Cardiac muscle cell (in vitro differentiated cells and primary cell): ENCODE measurements around the gene KRTAP3-3. TPM values are rescaled to one million over a fixed set of nuclear protein-coding genes. Genes with fewer than 3 reads are reported as not detected.
"Not testable (repeated sequence)": the region's sequence is repeated elsewhere in the genome, so short reads cannot be mapped to it uniquely, and the experiment has no call there.

Experiments
- DNase-seq, 2 donors: peaks; one replicate each; pipeline versions ENCODE4 v3.0.0 to v3.0.0-alpha.2; 2010 to 2017; ENCODE audit warnings: low read depth in 1 of 2, low spot score in 1 of 2
- H3K27ac ChIP-seq: fragments of 200-600 bp; sonication (generic); 2 replicates; pipeline ENCODE4 v1.5.1; 2016
- H3K27me3 ChIP-seq: fragments of 200-600 bp; sonication (generic); 2 replicates; pipeline ENCODE4 v1.6.0; 2016; ENCODE audit warnings: control low read depth
- H3K36me3 ChIP-seq: fragments of 200-600 bp; sonication (generic); 2 replicates; pipeline ENCODE4 v1.5.1; 2016; ENCODE audit warnings: control low read depth
- H3K4me1 ChIP-seq: fragments of 200-600 bp; sonication (generic); 2 replicates; pipeline ENCODE4 v1.8.1; 2017; ENCODE audit warnings: low read depth, mild to moderate bottlenecking, mixed run types
- H3K4me3 ChIP-seq: fragments of 200-600 bp; sonication (generic); 2 replicates; pipeline ENCODE4 v1.5.1; 2016; ENCODE audit warnings: mild to moderate bottlenecking
- H3K9me3 ChIP-seq: fragments of 200-600 bp; sonication (generic); 2 replicates; pipeline ENCODE4 v1.5.1; 2017; ENCODE audit warnings: low read depth, mild to moderate bottlenecking, control low read depth
- CTCF ChIP-seq: IDR thresholded peaks from 2 replicates; pipeline ENCODE4 v1.5.1; 2012; ENCODE audit warnings: low read depth, mild to moderate bottlenecking, low read length
- polyA plus RNA-seq: library from polyadenylated mRNA; unstranded; fragments of >200 nt; fragmentation: Nextera tagmentation; extraction: Ambion mirVana; gene quantifications from 2 replicates; pipeline ENCODE4 v1.2.1, GENCODE V29; 2016
- total RNA-seq: library from RNA; depleted of rRNA; stranded (reverse); fragments of >200 nt; gene quantifications from 2 replicates; pipeline ENCODE4 v1.2.3, GENCODE V29; 2016

Gene KRTAP3-3
- total RNA-seq (not detected in 2 replicates), polyA plus RNA-seq (not detected in 2 replicates)

- DNase-seq = no peak
- no peak within 1 kb of the TSS for H3K27ac ChIP-seq
- peaks cover 5% of the 10 kb centered on the region for H3K4me1 ChIP-seq
- no peak within 1 kb of the TSS for H3K4me3 ChIP-seq
- no peaks in the 10 kb centered on the region for H3K36me3 ChIP-seq
- no peak for TF ChIP-seq CTCF
- no peaks in the 10 kb centered on the region for H3K27me3 ChIP-seq
- H3K9me3 ChIP-seq = no peaks in the 10 kb centered on the region
These were observed at the start of gene KRTAP3-3 for GRCh38 chr17:40993839-40994238. Gene KRTAP3-3 (minus strand): TSS chr17:40994164. CDS start chr17:40994097, 67 bp downstream.

- H3K9me3 ChIP-seq = no peaks in the 10 kb centered on the region
- TF ChIP-seq CTCF = no peak
- no peak overlapping the region for H3K27ac ChIP-seq
- no peaks in the 10 kb centered on the region for H3K36me3 ChIP-seq
- no peak overlapping the region for H3K4me3 ChIP-seq
- H3K27me3 ChIP-seq = no peaks in the 10 kb centered on the region
- no peaks in the 10 kb centered on the region for H3K4me1 ChIP-seq
- DNase-seq = no peak
These were observed 49.0 kb upstream of the KRTAP3-3 start for GRCh38 chr17:41042953-41043352.

GRCh38 chr17:41040783-41041571, 47.0 kb upstream of the KRTAP3-3 start, which contains the start of gene KRTAP1-1:
Gene KRTAP1-1 (minus strand): TSS chr17:41041450. CDS start chr17:41041397, 53 bp downstream.
- not testable (repeated sequence) for H3K36me3 ChIP-seq, H3K4me3 ChIP-seq, H3K9me3 ChIP-seq, H3K4me1 ChIP-seq, DNase-seq, H3K27me3 ChIP-seq, H3K27ac ChIP-seq

GRCh38 chr17:41037853-41038350, 43.9 kb upstream of the KRTAP3-3 start:
- no peaks in the 10 kb centered on the region for H3K36me3 ChIP-seq
- DNase-seq = no peak

GRCh38 chr17:41034346-41034935, 40.5 kb upstream of the KRTAP3-3 start, which contains the start of gene KRTAP1-3:
Gene KRTAP1-3 (minus strand): TSS chr17:41034874. CDS start chr17:41034821, 53 bp downstream.
- H3K4me1 ChIP-seq, H3K36me3 ChIP-seq, H3K27ac ChIP-seq, H3K27me3 ChIP-seq, H3K4me3 ChIP-seq, DNase-seq, H3K9me3 ChIP-seq: not testable (repeated sequence)

More at GRCh38 chr17:41037853-41038350, 43.9 kb upstream of the KRTAP3-3 start:
- Histone ChIP-seq H3K9me3 (no peaks in the 10 kb centered on the region), H3K4me3 (no peak overlapping the region), H3K4me1 (no peaks in the 10 kb centered on the region), H3K27ac (no peak overlapping the region), H3K27me3 (no peaks in the 10 kb centered on the region)
- no peak for TF ChIP-seq CTCF

GRCh38 chr17:41029633-41030245, 35.8 kb upstream of the KRTAP3-3 start, which contains the start of gene KRTAP1-4:
Gene KRTAP1-4 (minus strand): TSS chr17:41030195. CDS start chr17:41030078, 117 bp downstream.
- H3K27me3 ChIP-seq = peaks cover 2% of the 10 kb centered on the region
- no peak within 1 kb of the TSS for H3K4me3 ChIP-seq
- H3K9me3 ChIP-seq = no peaks in the 10 kb centered on the region
- TF ChIP-seq CTCF = no peak
- no peak within 1 kb of the TSS for H3K27ac ChIP-seq
- no peaks in the 10 kb centered on the region for H3K36me3 ChIP-seq
- H3K4me1 ChIP-seq = no peaks in the 10 kb centered on the region
- no peak for DNase-seq
